ENCODE results near the gene SNAPC2.

Gene SNAPC2

DNA sequence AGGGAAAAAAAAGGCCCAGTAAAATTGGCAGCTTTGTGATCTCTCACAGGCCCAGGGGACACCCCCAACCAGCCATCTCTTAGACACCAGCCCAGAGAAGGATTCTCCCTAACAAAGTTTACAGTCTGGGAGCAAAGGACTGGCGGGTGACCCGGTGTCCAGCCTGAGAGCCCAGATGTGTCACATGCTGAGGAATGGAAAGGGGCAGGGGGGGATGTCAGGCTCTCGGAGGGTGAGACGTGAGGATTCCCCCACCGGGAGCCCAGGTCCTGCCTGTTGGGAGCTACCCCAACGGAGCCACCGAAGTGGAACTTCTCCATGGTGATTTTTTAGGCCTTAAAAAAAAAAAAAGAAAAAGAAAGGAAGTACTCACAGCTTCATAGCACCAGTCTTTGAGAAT lies 10.6 kb downstream of the SNAPC2 start:
- H3K4me3 Mint-ChIP-seq = no peak overlapping the region
- no peaks in the 10 kb centered on the region for H3K27me3 Mint-ChIP-seq
- H3K27ac Mint-ChIP-seq = no peak overlapping the region
- peaks cover 37% of the 10 kb centered on the region for H3K36me3 Mint-ChIP-seq
- no peaks in the 10 kb centered on the region for H3K9me3 Mint-ChIP-seq
- ATAC-seq = no peak
- H3K4me1 Mint-ChIP-seq = peaks cover 17% of the 10 kb centered on the region

DNA sequence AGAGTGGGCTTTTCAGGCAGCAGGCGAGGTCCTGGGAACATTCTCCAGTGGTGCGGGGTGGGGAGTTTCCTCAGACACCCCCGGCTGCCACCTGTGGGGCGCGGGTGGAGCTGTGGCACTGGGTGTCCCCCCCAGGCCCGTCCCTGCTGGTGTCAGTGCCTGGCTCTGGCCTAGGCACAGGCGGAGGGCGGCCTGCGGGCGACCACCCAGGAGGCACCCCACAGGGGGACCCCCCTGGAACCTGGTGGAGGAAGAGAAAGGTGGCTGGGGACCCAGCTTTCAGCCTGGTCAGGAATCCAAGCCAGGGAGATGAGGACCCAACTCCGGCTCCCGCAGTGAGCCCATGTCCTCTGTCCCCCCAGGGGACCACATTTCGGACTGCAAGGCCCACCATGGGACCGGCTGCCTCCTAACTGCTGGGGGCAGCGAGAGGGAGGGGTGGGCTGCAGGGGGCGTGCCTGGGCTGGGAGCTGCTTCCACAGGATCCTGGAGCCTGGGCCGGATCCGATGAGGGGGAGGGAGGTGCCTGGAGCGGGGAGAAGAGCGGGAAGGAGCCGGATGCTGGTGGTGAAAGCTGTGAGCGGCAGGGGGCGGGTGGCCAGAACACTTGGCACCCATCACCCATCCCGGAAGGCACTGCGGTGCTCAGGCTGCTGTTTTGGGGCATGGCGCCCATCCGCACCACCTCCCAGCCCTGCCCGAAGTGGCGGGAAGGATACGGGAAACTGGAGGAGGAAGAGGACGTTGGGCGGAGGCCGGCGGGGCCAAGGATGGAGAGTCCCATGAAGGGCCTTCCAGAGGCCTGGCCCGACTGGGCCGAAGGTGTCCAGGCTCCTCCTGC lies 11.3 kb downstream of the SNAPC2 start:
- Mint-ChIP-seq H3K4me3 (no peak overlapping the region), H3K27ac (no peak overlapping the region), H3K9me3 (no peaks in the 10 kb centered on the region), H3K4me1 (peaks cover 17% of the 10 kb centered on the region), H3K36me3 (peaks cover 44% of the 10 kb centered on the region), H3K27me3 (no peaks in the 10 kb centered on the region)
- ATAC-seq = no peak

DNA sequence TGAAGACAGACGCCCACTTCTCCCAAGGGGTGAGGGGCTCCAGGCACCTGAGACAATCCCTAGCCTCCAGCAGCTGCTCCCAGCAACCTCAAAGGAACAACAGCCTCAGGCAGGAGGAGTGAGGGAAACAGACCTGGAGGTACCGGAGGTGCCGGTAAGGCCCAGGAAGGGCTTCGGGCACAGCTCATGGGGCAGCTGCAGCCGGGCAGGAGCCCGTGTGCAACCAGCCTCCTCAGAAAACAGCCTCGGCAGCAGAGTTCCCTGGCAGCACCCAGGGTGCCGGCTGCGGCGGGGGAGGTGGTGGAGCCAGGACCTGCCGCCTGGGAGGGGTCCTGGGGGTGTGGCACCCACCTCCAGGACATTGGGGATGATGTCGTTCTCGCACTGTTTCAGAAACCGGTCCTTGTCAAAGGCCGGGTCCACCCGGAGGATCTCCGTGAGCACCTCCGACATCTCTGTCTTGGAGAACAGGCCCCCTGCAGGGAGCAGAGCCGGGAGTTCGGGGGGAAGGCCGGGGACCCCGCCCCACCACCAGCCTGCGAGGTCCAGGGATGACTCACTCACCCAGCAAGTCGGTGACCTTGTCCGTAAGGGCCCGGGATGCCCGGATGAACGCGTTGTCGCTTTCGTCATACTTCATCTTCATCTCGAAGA lies 12.3 kb downstream of the SNAPC2 start:
- Mint-ChIP-seq H3K27me3 (no peaks in the 10 kb centered on the region), H3K4me1 (peaks cover 17% of the 10 kb centered on the region), H3K36me3 (peaks cover 50% of the 10 kb centered on the region), H3K9me3 (no peaks in the 10 kb centered on the region), H3K27ac (no peak overlapping the region), H3K4me3 (no peak overlapping the region)
- no peak for ATAC-seq

DNA sequence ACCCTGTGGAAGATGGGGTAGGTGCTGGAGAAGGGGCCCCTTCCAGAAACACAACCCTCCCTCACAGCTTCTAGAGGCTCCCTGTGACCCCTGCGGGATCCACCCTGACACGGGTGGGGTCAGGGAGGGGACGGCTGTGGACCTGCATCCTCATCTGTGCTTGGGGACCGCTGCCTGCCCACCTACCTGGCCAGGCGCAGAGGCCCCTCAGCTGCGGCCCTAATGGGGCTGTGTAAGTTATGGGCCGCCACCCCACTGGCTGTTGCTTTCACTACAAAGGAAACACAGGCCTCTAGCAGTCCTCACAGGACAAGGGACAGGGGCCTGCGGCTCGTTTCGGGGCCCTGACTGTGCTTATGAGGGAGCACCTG lies 12.8 kb downstream of the SNAPC2 start:
- ATAC-seq = no peak
- Mint-ChIP-seq H3K4me1 (peaks cover 17% of the 10 kb centered on the region), H3K27ac (no peak overlapping the region), H3K9me3 (no peaks in the 10 kb centered on the region), H3K4me3 (no peak overlapping the region), H3K36me3 (peaks cover 50% of the 10 kb centered on the region), H3K27me3 (no peaks in the 10 kb centered on the region)

DNA sequence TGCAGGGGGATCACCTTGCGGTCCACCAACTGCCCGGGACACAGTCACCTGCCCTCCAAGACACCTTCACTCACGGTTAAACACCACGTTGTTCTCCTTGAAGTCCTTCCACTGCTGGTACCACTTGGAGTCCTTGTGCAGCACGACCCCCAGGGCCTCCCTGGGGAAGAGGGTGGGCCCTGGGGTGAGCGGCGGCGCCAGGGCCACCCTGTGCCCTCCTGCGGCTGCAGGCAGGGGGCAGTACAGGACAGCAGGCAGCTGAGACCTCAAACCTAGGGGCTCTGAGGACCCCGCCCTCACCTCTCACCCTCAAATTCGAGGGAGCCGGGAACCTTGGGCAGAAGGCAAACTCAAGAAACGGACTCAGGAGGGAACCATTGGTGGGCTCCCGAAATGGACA lies 13.3 kb downstream of the SNAPC2 start:
- no peaks in the 10 kb centered on the region for H3K9me3 Mint-ChIP-seq
- no peak for ATAC-seq
- H3K27me3 Mint-ChIP-seq = no peaks in the 10 kb centered on the region
- no peak overlapping the region for H3K4me3 Mint-ChIP-seq
- H3K36me3 Mint-ChIP-seq = peaks cover 51% of the 10 kb centered on the region
- peaks cover 17% of the 10 kb centered on the region for H3K4me1 Mint-ChIP-seq
- H3K27ac Mint-ChIP-seq = no peak overlapping the region

DNA sequence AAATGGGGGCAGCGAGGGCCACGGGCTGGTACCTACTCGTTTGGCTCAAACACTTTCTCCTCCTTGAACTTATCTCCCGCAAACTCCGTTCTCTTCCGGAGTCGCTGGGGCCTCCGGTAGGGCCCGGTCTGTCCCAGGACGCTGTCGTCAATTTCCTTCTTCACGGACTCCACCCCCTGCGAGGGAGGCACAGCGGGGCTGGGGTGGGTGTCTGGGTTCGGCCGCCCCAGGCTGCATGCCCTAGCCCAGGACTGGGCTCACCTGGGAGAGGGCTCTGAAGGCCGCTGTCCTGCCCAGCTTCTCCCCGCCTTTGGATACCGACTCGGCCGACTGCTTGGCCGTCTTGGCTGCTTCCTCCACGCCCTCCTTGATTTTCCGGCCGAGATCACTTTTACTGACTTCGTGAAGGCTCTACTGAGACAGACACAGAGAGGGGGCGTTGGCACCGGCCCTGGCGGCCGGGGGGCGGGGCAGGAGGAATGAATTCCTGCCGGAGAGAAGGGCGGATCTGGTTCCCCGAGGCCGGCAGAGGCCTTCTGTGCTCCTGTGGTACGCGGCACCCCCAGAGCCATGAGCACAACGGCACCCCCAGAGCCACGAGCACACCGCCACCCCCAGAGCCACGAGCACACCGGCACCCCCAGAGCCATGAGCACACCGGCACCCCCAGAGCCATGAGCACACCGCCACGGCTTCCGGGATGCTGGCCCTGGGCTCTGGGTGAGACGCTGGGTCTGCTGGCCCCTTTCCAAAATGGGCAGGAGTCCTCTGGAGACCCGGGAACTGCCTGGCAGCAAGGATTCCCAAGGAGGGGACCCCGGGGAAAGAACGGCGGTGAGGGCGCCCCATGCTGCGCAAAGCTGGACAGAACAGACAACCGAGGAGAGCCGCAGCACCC lies 13.9 kb downstream of the SNAPC2 start:
- Mint-ChIP-seq H3K4me1 (peaks cover 20% of the 10 kb centered on the region), H3K27ac (no peak overlapping the region), H3K36me3 (peaks cover 57% of the 10 kb centered on the region), H3K27me3 (no peaks in the 10 kb centered on the region), H3K4me3 (no peak overlapping the region), H3K9me3 (no peaks in the 10 kb centered on the region)
- ATAC-seq = no peak

DNA sequence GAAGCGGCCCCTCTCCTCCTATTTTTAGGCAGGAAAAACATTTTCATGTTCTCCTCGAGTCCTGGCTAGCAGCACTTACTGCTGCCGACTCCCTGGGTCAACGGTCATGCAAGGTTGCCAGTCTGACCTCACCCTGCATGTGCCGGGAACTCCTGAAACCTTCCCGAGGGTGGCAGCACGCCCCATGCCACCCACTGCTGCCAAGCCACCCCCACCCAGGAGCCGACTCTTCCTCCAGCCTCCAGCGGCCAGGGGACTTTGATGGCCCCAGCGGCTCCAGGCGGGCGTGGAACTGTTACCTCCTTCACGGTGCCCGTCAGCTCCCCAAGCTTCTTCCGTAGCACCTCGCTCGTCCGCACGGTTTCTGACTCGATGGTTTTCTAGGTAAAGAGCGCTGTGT lies 14.6 kb downstream of the SNAPC2 start:
- no peak for ATAC-seq
- Mint-ChIP-seq H3K36me3 (peaks cover 59% of the 10 kb centered on the region), H3K4me1 (peaks cover 14% of the 10 kb centered on the region), H3K9me3 (no peaks in the 10 kb centered on the region), H3K4me3 (no peak overlapping the region), H3K27me3 (no peaks in the 10 kb centered on the region), H3K27ac (no peak overlapping the region)

DNA sequence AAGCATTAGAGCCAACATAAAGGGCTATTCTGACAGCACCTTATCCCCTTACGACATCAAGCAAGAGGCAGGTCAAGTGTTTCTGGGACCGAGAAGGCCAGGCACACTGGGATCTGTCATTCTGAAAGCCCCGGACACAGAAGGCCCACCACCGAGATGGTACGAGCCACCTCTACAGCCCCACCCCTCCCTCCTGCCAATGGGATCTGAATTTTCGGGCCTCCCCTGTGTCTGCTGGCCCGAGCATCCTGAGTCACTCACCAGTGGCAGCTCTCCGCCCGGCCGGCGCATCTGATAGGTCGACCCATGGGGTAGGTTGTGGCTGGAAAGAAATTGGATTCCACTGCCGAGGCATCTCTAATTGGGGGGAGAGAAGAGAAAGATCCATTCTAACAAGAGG lies 20.7 kb downstream of the SNAPC2 start:
- no peaks in the 10 kb centered on the region for H3K9me3 Mint-ChIP-seq
- no peaks in the 10 kb centered on the region for H3K27me3 Mint-ChIP-seq
- no peak overlapping the region for H3K4me3 Mint-ChIP-seq
- peaks cover 36% of the 10 kb centered on the region for H3K36me3 Mint-ChIP-seq
- no peak overlapping the region for H3K27ac Mint-ChIP-seq
- ATAC-seq = no peak
- peaks cover 54% of the 10 kb centered on the region for H3K4me1 Mint-ChIP-seq

DNA sequence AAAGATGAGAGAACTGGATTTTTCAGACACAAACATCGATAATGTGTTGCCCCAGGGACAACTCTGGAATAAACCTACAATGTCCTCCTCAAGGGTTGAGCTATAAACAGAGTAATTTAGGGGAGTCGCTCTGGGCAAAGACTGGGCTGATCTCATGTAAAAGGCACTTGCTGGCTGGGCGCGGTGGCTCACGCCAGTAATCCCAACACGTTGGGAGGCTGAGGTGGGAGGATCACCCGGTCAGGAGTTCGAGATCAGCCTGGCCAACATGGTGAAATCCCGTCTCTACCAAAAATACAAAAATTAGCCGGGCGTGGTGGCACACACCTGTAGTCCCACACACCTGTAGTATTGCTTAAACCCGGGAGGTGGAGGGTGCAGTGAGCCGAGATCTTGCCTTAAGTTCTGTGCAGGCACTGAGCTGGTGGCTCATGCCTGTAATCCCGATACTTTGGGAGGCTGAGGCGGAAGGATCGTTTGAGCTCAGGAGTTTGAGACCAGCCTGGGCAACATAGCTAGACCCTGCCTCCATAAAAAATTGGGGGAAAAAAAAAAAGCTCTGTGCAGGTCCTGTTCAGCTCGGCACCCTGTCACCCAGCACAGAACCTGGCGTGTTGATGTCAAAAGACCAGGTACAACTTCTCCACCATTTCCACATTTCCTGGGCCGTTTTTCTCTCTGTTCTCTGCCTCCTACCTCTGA lies 21.9 kb downstream of the SNAPC2 start:
- Mint-ChIP-seq H3K27ac (no peak overlapping the region), H3K4me1 (peaks cover 47% of the 10 kb centered on the region), H3K36me3 (peaks cover 26% of the 10 kb centered on the region), H3K4me3 (peak overlapping the region; percentile 85), H3K9me3 (no peaks in the 10 kb centered on the region), H3K27me3 (no peaks in the 10 kb centered on the region)
- no peak for ATAC-seq

DNA sequence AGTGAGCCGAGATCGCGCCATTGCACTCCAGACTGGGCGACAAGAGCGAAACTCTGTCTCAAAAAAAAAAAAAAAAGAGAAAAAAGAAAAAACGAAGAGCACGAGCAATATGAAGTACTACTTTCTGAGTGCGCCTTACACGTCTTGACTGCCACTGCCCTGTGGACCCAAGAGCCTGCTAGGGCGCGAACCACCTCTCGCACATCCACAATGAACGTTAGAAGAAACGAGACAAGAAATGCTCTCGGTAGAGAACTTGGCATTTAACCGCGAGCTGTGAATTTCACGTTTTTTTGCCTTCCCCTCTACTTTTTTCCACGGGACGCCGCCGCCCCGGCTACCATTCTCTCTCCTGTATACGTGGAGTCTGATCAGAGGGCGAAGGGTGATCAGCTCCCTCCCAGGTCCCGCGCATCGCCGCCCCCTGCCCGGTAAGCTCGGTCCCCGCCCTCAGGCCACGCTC lies 22.9 kb downstream of the SNAPC2 start:
- Mint-ChIP-seq H3K27ac (peak overlapping the region; percentile 88), H3K4me1 (peaks cover 47% of the 10 kb centered on the region), H3K9me3 (no peaks in the 10 kb centered on the region), H3K27me3 (no peaks in the 10 kb centered on the region), H3K36me3 (peaks cover 18% of the 10 kb centered on the region), H3K4me3 (peak overlapping the region; percentile 85)
- ATAC-seq = peak; percentile 31

DNA sequence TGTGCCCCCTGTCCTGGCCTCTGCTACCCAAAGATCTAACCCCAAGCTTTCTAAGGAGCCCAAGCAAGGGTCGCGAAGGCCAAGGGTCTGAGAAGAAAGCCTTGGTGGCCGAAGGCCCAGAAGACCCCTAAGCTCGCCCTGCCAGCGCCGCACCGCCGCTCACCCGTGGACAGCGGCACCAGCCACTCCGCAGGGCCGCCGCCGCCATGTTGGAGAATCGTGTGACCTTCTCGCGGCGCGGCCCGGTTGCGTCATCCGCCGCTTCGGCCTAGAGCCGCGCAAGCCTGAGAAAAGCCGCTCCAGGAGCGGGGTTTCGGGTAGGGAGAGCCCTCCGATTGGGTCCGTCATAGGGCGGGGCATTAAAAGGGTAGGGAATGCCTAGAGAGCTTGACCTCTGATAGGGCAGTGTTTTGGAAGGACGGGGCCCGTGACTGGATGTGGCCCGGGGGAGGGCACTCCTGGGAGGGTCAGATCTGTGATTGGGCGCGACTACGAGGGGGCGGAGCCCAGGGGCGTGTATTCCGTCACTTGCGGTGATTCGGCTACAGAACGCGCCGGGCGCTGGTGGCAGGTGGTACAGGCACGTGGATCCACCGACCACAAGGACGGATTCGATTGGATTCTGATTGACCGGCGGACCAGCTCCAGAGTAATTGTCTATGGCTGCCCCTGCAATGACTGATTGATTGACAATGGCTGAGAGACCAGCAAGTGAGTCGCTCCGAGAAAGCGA lies 23.5 kb downstream of the SNAPC2 start, which contains the start of gene TIMM44:
Gene TIMM44 (minus strand): TSS at position 223 of the 733 bp plus-strand sequence. CDS start 15 bp downstream, at position 208.
- no peaks in the 10 kb centered on the region for H3K27me3 Mint-ChIP-seq
- peaks cover 46% of the 10 kb centered on the region for H3K4me1 Mint-ChIP-seq
- no peaks in the 10 kb centered on the region for H3K9me3 Mint-ChIP-seq
- H3K27ac Mint-ChIP-seq = peak within 1 kb of the TSS; percentile 88
- peak within 1 kb of the TSS; percentile 85 for H3K4me3 Mint-ChIP-seq
- peak; percentile 100 for ATAC-seq
- peaks cover 16% of the 10 kb centered on the region for H3K36me3 Mint-ChIP-seq

DNA sequence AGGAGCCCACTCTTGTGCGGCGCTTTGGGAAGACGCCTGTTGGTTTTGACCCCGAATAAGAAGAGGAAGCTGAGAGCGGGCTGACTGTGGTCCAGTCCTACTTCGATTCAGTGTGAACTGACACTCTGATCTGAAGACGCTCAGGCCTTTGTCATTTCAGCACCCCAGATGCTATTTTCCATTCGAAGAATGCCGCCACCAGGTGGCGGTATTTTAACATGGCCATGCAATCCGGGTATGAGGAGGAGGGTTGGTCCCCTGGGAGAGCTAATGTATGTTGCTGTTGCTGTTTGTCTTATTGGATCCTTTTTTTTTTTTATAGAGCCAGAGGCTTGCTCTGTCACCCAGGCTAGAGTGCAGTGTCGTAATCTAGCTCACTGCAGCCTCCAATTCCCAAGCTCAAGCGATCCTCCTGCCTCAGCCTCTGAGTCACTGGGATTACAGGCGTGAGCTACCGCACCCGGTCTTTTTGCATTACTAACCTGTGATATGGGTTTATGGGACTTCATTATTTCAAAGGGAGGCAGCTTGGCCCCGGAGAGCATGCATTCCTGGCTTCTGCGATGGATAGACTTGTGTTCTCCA lies 24.1 kb downstream of the SNAPC2 start:
- Mint-ChIP-seq H3K4me3 (peak overlapping the region; percentile 85), H3K9me3 (no peaks in the 10 kb centered on the region), H3K27ac (peak overlapping the region; percentile 88), H3K4me1 (peaks cover 41% of the 10 kb centered on the region), H3K36me3 (peaks cover 10% of the 10 kb centered on the region), H3K27me3 (no peaks in the 10 kb centered on the region)
- peak; percentile 68 for ATAC-seq

DNA sequence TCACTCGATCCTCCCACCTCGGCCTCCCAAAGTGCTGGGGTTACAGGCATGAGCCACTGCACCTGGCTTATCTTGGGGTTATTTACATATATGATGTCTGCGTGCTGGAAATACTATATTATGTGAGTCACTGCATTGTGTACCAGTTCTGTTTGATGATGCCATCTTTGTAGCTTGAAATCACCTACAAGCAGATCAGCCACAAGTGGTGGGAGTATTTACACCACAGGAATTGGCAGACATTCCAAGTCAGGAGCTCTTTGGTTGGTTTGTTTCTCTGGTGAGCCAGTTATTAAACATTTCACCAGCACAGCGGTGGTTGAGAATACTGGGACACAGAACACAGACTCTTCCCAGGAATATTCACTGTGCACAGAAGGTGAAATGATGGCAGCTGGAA lies 27.8 kb downstream of the SNAPC2 start:
- ATAC-seq = no peak
- Mint-ChIP-seq H3K4me1 (peaks cover 17% of the 10 kb centered on the region), H3K27ac (no peak overlapping the region), H3K27me3 (no peaks in the 10 kb centered on the region), H3K36me3 (no peaks in the 10 kb centered on the region), H3K4me3 (no peak overlapping the region), H3K9me3 (no peaks in the 10 kb centered on the region)

DNA sequence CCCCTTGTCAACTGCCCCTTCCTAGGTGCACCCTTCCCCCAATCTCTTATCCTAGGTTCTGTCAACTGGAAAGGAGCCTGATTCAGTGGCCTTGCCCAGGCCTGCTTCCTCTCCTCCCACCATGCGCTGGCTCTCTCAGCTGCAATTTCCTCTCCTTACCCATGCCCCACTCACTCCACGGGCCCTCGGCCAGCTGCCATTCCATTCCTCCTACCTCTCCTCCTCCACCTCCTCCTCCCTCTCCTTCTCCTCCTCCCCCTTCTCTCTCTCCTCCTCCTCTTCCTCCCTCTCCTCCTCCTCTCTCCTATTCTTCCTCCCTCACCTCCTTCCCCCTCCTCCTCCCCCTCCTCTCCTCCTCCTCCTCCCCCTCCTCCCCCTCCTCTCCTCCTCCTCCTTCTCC lies 32.9 kb downstream of the SNAPC2 start:
- Mint-ChIP-seq H3K9me3 (no peaks in the 10 kb centered on the region), H3K4me3 (no peak overlapping the region), H3K27me3 (no peaks in the 10 kb centered on the region), H3K4me1 (peaks cover 8% of the 10 kb centered on the region), H3K36me3 (peaks cover 13% of the 10 kb centered on the region), H3K27ac (no peak overlapping the region)
- no peak for ATAC-seq

All from stimulated activated memory B cell treated with anti-CD40 and anti-IgM and Interleukin-4, amounts not matched to agents 10 μg/mL and 1 μg/mL and 100 μg/mL, for 72 hours (primary cell).